Hepatocyte (in vitro differentiated cells): ENCODE data around the gene GEMIN4. TPM values are rescaled to one million over a fixed set of nuclear protein-coding genes. Genes with fewer than 3 reads are reported as not detected.

Experiments
- DNase-seq: peaks from one replicate; pipeline ENCODE4 v3.0.0-alpha.2; 2016; ENCODE audit warnings: low spot score
- H2AFZ ChIP-seq: fragments of 200-600 bp; sonication (generic); 2 replicates; pipeline ENCODE4 v1.6.0; 2016; ENCODE audit warnings: antibody characterized with exemption, mild to moderate bottlenecking
- H3K27ac ChIP-seq: fragments of 200-600 bp; sonication (generic); 2 replicates; pipeline ENCODE4 v1.5.1; 2016; ENCODE audit warnings: mild to moderate bottlenecking
- H3K27me3 ChIP-seq: fragments of 200-600 bp; sonication (generic); 2 replicates; pipeline ENCODE4 v1.6.1; 2016
- H3K36me3 ChIP-seq: fragments of 200-600 bp; sonication (generic); replicated peaks from 2 replicates; pipeline ENCODE4 v1.5.1; 2016; ENCODE audit warnings: low read depth; ENCODE audit not compliant: insufficient read depth
- H3K4me1 ChIP-seq: fragments of 200-600 bp; sonication (generic); 2 replicates; pipeline ENCODE4 v1.5.1; 2016; ENCODE audit warnings: mild to moderate bottlenecking, moderate library complexity; ENCODE audit not compliant: insufficient read depth
- H3K4me2 ChIP-seq: fragments of 200-600 bp; sonication (generic); 2 replicates; pipeline ENCODE4 v1.6.0; 2016
- H3K4me3 ChIP-seq: fragments of 200-600 bp; sonication (generic); 2 replicates; pipeline ENCODE4 v1.5.1; 2016; ENCODE audit warnings: mild to moderate bottlenecking
- H3K79me2 ChIP-seq: fragments of 200-600 bp; sonication (generic); 2 replicates; pipeline ENCODE4 v1.6.0; 2017; ENCODE audit warnings: mild to moderate bottlenecking
- H3K9me2 ChIP-seq: fragments of 200-600 bp; sonication (generic); replicated peaks from 2 replicates; pipeline ENCODE4 v1.6.0; 2017; ENCODE audit warnings: mild to moderate bottlenecking; ENCODE audit not compliant: insufficient read depth
- H3K9me3 ChIP-seq: fragments of 200-600 bp; sonication (generic); 2 replicates; pipeline ENCODE4 v1.5.1; 2016; ENCODE audit warnings: low read depth, mild to moderate bottlenecking
- H4K20me1 ChIP-seq: fragments of 200-600 bp; sonication (generic); 2 replicates; pipeline ENCODE4 v1.6.0; 2016; ENCODE audit warnings: mild to moderate bottlenecking; ENCODE audit not compliant: insufficient read depth, poor library complexity, severe bottlenecking
- CTCF ChIP-seq: fragments of 200-600 bp; sonication (generic); IDR thresholded peaks from 2 replicates; pipeline ENCODE4 v1.5.1; 2016; ENCODE audit warnings: antibody characterized with exemption, mild to moderate bottlenecking; ENCODE audit not compliant: poor library complexity
- EZH2 ChIP-seq: fragments of 200-600 bp; sonication (generic); IDR thresholded peaks from 2 replicates; pipeline ENCODE4 v1.6.1; 2016; ENCODE audit warnings: antibody characterized with exemption, mild to moderate bottlenecking, borderline replicate concordance
- EZH2phosphoT487 ChIP-seq: fragments of 200-600 bp; sonication (generic); IDR thresholded peaks from one replicate; pipeline ENCODE4 v1.6.1; 2018; ENCODE audit warnings: antibody characterized with exemption, mild to moderate bottlenecking, low read depth, moderate library complexity; ENCODE audit not compliant: unreplicated experiment, severe bottlenecking
- WGBS: methylation state at CpG from one replicate; pipeline ENCODE4 v1.1.6; 2016; ENCODE audit warnings: low lambda C conversion rate; ENCODE audit errors: missing lambda C conversion rate; 5-methylcytosine and 5-hydroxymethylcytosine counted together
- polyA plus RNA-seq: library from polyadenylated mRNA; unstranded; fragments of >200 nt; fragmentation: Nextera tagmentation; extraction: Ambion mirVana; gene quantifications from 2 replicates; pipeline ENCODE4 v1.2.1, GENCODE V29; 2016
- total RNA-seq: library from RNA; depleted of rRNA; stranded (reverse); fragments of >200 nt; gene quantifications from 2 replicates; pipeline ENCODE4 v1.2.3, GENCODE V29; 2014

Gene GEMIN4
- total and polyA plus RNA-seq, 2 experiments from 2014 or later: 12.0 to 12.8 TPM

DNA sequence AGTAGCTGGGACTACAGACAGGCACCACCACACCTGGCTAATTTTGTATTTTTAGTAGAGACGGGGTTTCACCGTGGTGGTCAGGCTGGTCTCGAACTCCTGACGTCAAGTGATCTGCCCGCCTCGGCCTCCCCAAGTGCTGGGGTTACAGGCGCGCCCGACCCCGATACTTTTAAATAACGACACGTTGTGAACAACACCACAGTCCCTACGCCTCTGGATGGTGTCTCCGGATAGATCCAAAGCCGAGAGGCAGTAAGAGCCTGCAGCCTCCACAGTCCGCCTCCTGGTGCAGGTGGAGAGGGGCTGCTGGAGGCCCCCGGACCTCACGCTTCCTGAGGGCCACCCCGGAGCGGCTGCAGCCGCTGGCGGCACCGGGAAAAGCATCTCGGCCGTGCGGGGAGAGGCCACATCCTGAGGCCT, 20.4 kb downstream of the GEMIN4 start:
- no peaks in the 10 kb centered on the region for H3K9me3 ChIP-seq
- no peak for DNase-seq
- 18% methylated on average over 26 of the region's 26 CpGs for WGBS
- H2AFZ ChIP-seq: peak overlapping the region; percentile 73
- no peaks in the 10 kb centered on the region for H4K20me1 ChIP-seq
- H3K27ac ChIP-seq: peak overlapping the region; percentile 97
- peaks cover 12% of the 10 kb centered on the region for H3K4me1 ChIP-seq
- no peaks in the 10 kb centered on the region for H3K36me3 ChIP-seq
- H3K4me2 ChIP-seq: peak overlapping the region; percentile 96
- H3K9me2 ChIP-seq: no peaks in the 10 kb centered on the region
- H3K79me2 ChIP-seq: peaks cover 32% of the 10 kb centered on the region
- peak overlapping the region; percentile 98 for H3K4me3 ChIP-seq
- no peaks in the 10 kb centered on the region for H3K27me3 ChIP-seq
- TF ChIP-seq EZH2: no peak
- TF ChIP-seq EZH2phosphoT487: no peak
- TF ChIP-seq CTCF: no peak

- peak; percentile 27 for DNase-seq
- no peaks in the 10 kb centered on the region for H4K20me1 ChIP-seq
- H3K4me3 ChIP-seq: no peak overlapping the region
- H3K4me1 ChIP-seq: peaks cover 17% of the 10 kb centered on the region
- no peaks in the 10 kb centered on the region for H3K27me3 ChIP-seq
- no peak overlapping the region for H3K4me2 ChIP-seq
- H3K27ac ChIP-seq: no peak overlapping the region
- H2AFZ ChIP-seq: no peak overlapping the region
- WGBS: 89% methylated on average over 5 of the region's 5 CpGs
- peaks cover 5% of the 10 kb centered on the region for H3K79me2 ChIP-seq
- H3K9me2 ChIP-seq: no peaks in the 10 kb centered on the region
- no peaks in the 10 kb centered on the region for H3K36me3 ChIP-seq
- TF ChIP-seq EZH2 (no peak), EZH2phosphoT487 (no peak), CTCF (no peak)
- no peaks in the 10 kb centered on the region for H3K9me3 ChIP-seq
Observed at GRCh38 chr17:728911-729310, 23.2 kb downstream of the GEMIN4 start.

GRCh38 chr17:726271-726919, 25.7 kb downstream of the GEMIN4 start:
- no peaks in the 10 kb centered on the region for H3K9me2 ChIP-seq
- peaks cover 11% of the 10 kb centered on the region for H3K4me1 ChIP-seq
- peak overlapping the region; percentile 74 for H3K27ac ChIP-seq
- H3K9me3 ChIP-seq: no peaks in the 10 kb centered on the region
- DNase-seq: peak; percentile 72
- H3K36me3 ChIP-seq: no peaks in the 10 kb centered on the region
- TF ChIP-seq CTCF (peak; percentile 13), EZH2 (no peak), EZH2phosphoT487 (no peak)
- no peak overlapping the region for H3K4me3 ChIP-seq
- H2AFZ ChIP-seq: peak overlapping the region; percentile 41
- WGBS: 23% methylated on average over 20 of the region's 20 CpGs
- no peaks in the 10 kb centered on the region for H4K20me1 ChIP-seq
- peak overlapping the region; percentile 74 for H3K4me2 ChIP-seq
- H3K27me3 ChIP-seq: no peaks in the 10 kb centered on the region
- H3K79me2 ChIP-seq: no peaks in the 10 kb centered on the region
